HG03108 (cell line): ENCODE data around the gene NISCH.

Experiments
- ATAC-seq: cut with Tn5 transposase; IDR thresholded peaks from one replicate; pipeline ENCODE4 v1.9.1; 2021; ENCODE audit warnings: moderate library complexity; ENCODE audit not compliant: unreplicated experiment

Gene NISCH

GRCh38 chr3:52488746-52489145, 33.3 kb downstream of the NISCH start:
- no peak for ATAC-seq

- no peak for ATAC-seq
Observed at GRCh38 chr3:52489453-52489852, 34.0 kb downstream of the NISCH start.

GRCh38 chr3:52490035-52490938, 34.9 kb downstream of the NISCH start:
- no peak for ATAC-seq

GRCh38 chr3:52490939-52491526, 35.6 kb downstream of the NISCH start:
- ATAC-seq, result no peak

GRCh38 chr3:52492059-52492458, 36.7 kb downstream of the NISCH start:
- ATAC-seq, result no peak

- ATAC-seq, result no peak
Observed at GRCh38 chr3:52493232-52494017, 38.0 kb downstream of the NISCH start.

GRCh38 chr3:52494445-52494844, 39.0 kb downstream of the NISCH start:
- ATAC-seq, result no peak

- no peak for ATAC-seq
Observed at GRCh38 chr3:52494886-52495495, 39.6 kb downstream of the NISCH start, which contains the start of gene STAB1. TSS of gene STAB1 (plus strand) at chr3:52495338. CDS start at chr3:52495414, 76 bp downstream.

GRCh38 chr3:52495777-52496602, 40.6 kb downstream of the NISCH start:
- ATAC-seq, result no peak

- ATAC-seq, result no peak
Observed at GRCh38 chr3:52498137-52499054, 43.0 kb downstream of the NISCH start.

- ATAC-seq, result no peak
Observed at GRCh38 chr3:52501046-52501445, 45.6 kb downstream of the NISCH start.

GRCh38 chr3:52502001-52502400, 46.6 kb downstream of the NISCH start:
- no peak for ATAC-seq

- ATAC-seq, result no peak
Observed at GRCh38 chr3:52502808-52503350, 47.5 kb downstream of the NISCH start.

- no peak for ATAC-seq
Observed at GRCh38 chr3:52503788-52504424, 48.5 kb downstream of the NISCH start.

GRCh38 chr3:52504977-52505376, 49.6 kb downstream of the NISCH start:
- ATAC-seq, result no peak

GRCh38 chr3:52506266-52506966, 51.0 kb downstream of the NISCH start:
- ATAC-seq, result no peak

- ATAC-seq, result no peak
Observed at GRCh38 chr3:52507359-52507758, 52.0 kb downstream of the NISCH start.
